ENCODE measurements around the gene CRLF2.

Gene CRLF2

DNA sequence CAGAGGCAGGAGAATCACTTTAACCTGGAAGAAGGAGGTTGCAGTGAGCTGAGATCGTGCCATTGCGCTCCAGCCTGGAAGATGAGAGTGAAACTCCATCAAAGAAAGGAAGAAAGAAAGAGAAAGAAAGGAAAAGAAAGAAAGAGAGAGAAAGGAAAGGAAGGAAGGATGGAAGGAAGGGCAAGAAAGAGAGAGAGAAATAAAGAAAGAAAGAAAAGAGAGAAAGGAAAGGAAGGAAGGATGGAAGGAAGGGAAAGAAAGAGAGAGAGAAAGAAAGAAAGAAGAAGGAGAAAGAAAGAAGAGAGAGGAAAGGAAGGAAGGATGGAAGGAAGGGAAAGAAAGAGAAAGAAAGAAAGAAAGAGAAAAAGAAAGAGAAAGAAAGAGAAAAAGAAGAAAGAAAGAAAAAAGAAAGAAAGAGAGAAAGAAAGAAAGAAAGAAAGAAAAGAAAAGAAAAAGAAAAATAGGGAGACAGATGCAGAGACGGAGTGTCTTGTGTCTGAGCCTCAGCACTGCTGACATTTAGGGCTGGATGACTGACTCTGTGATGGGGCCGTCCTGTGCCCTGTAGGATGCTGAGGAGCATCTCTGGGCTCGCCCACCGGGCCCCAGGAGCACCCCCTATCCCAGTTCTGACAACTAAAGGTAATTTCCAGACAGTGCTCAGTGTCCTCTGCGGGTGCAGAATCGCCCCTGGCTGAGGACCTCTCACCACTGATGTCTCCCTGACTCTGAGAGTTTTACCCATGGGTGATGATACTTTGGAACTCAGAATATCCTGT is 61.7 kb downstream of the CRLF2 start:
- peaks cover 14 to 25% of the 10 kb centered on the region in 2 donors for H3K27me3 Mint-ChIP-seq
- no peaks in the 10 kb centered on the region for H3K9me3 Mint-ChIP-seq
- no peak overlapping the region for H3K27ac Mint-ChIP-seq
- H3K4me1 Mint-ChIP-seq, result no peaks in the 10 kb centered on the region
- no peaks in the 10 kb centered on the region for H3K36me3 Mint-ChIP-seq
- no peak overlapping the region for H3K4me3 Mint-ChIP-seq
- DNase-seq, result no peak
- no peak for ATAC-seq (replicated peaks)

DNA sequence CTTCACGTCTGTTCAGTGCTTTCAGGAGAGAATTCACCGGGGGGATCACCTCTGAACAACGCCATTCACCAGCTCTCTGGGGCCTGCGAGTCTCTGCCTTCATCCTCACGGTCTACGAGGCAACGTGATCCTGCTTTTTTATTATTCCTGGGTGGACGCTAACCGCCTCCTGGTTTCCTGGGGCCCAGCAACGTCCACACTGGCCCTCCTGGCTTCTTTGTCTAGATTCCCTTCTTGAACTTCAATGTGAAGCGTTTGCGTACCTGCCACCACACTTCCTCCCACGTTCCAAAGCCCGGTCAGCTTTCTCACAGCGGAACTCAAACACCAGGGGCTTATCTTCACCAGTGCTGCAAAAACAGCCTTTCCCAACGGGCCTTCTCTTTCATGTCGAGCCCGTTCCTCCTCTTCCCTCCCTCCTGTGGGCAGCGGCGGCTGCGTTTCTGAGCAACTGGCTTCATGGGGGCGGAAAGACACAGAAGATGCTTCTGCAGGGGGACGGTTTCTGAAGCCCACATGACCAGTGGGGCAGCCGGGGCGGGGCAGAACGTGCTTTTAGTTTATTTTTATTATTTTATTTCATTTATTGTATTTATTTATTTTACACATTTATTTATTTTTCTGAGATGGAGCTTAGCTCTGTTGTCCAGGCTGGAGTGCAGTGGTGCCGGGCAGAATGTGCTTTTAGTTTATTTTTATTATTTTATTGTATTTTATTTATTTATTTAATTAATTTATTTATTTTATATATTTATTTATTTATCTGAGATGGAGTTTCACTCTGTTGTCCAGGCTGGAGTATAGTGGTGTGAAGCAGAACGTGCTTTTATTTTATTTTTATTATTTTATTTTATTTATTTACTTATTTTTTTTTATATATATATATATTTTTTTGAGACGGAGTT is 64.6 kb downstream of the CRLF2 start:
- peaks cover 14 to 25% of the 10 kb centered on the region in 2 donors for H3K27me3 Mint-ChIP-seq
- DNase-seq, result no peak

DNA sequence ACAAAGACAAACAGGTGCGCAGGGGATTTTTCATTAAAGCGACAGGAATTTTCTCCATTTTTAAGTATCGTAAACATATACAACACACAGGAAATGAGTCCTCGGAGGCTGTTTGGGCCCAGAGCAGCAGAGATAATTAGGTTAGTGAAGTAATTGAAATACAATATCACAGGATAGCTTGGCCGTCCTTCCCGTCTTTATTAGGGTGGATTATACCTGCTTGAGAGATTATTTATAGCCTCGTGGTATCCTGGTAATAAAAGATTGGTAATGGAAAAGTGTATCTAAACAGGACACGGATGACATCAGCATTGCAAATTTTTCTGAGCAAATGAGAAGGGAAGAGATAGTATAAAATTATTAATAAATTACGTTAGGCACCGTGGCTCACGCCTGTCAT is 68.2 kb downstream of the CRLF2 start:
- no peak for ATAC-seq (replicated peaks)
- H3K36me3 Mint-ChIP-seq, result no peaks in the 10 kb centered on the region
- no peaks in the 10 kb centered on the region for H3K9me3 Mint-ChIP-seq
- peaks cover 8% of the 10 kb centered on the region in 2 donors for H3K27me3 Mint-ChIP-seq
- no peak for DNase-seq
- no peak overlapping the region for H3K4me3 Mint-ChIP-seq
- no peaks in the 10 kb centered on the region for H3K4me1 Mint-ChIP-seq
- H3K27ac Mint-ChIP-seq, result no peak overlapping the region

More for the DNA sequence above, 64.6 kb downstream of the CRLF2 start:
- Mint-ChIP-seq H3K4me3 (no peak overlapping the region), H3K9me3 (no peaks in the 10 kb centered on the region), H3K27ac (no peak overlapping the region), H3K36me3 (no peaks in the 10 kb centered on the region), H3K4me1 (no peaks in the 10 kb centered on the region)
- no peak for ATAC-seq (replicated peaks)
